Measurements from ENCODE around the gene ADCY5.

DNA sequence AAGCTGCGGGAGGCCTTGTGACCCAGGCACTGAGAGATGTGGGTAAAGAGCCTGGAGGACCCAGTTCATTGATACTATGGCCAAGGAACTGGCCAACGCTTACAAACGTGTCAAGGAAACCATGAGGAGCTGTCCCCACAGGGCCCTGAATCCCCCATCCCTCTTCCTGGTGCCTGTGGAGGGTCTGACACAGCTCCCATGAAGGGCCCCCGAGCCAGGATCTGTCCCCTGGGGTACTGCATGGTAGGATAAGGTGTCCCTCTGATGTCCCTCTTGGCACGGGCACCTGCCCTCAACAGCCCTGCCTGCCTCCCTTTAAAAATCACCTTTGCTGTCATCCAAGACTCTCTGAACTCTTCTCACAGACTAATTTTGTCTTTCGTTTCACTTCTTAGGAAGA, 122.4 kb downstream of the ADCY5 start:
- TF ChIP-seq POLR2AphosphoS5 (IDR thresholded peaks at IDR 0.05; ENCODE audit: low read depth, low read length) (no peak), TAF1 (IDR thresholded peaks at IDR 0.05; ENCODE audit: borderline replicate concordance, insufficient read depth, low read length) (no peak), SIN3A (IDR thresholded peaks at IDR 0.05; ENCODE audit: borderline replicate concordance, insufficient read depth, low read length) (no peak), REST (IDR thresholded peaks at IDR 0.05; ENCODE audit: insufficient read depth in 1 of 2, low read depth in 2 of 2, low read length in 2 of 2) (no peak)

Data from PFSK-1 (cell line).